Measurements from ENCODE around the gene CASP12. TPM values are rescaled to one million over a fixed set of nuclear protein-coding genes. Genes with fewer than 3 reads are reported as not detected.

CASP12 gene
- total and polyA plus RNA-seq, 8 donors = 0.16 to 0.66 (median 0.23) TPM; not detected in 3

DNA sequence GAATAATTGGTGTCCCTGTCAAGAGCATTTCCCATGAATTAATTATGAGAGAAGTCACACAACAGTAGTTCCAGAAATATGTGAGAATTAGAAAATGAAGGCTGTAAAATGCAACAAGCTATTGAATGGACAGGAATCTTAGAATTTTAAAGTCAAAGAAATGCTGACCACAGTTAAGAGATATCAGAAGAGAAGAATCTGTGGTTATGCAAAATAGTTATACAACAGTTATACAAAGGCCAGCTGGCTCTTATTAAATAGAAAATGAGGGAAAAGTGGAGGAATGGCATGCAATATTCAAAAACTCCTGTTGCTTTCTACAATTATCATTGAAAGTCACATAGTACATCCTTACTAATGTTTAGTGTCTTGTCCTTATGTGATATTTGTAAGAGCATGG, 27.4 kb downstream of the CASP12 start:
- TF ChIP-seq, protein P1, sequence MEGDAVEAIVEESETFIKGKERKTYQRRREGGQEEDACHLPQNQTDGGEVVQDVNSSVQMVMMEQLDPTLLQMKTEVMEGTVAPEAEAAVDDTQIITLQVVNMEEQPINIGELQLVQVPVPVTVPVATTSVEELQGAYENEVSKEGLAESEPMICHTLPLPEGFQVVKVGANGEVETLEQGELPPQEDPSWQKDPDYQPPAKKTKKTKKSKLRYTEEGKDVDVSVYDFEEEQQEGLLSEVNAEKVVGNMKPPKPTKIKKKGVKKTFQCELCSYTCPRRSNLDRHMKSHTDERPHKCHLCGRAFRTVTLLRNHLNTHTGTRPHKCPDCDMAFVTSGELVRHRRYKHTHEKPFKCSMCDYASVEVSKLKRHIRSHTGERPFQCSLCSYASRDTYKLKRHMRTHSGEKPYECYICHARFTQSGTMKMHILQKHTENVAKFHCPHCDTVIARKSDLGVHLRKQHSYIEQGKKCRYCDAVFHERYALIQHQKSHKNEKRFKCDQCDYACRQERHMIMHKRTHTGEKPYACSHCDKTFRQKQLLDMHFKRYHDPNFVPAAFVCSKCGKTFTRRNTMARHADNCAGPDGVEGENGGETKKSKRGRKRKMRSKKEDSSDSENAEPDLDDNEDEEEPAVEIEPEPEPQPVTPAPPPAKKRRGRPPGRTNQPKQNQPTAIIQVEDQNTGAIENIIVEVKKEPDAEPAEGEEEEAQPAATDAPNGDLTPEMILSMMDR (IDR thresholded peaks at IDR 0.05) = no peak
- ATAC-seq = no peak
- no peak overlapping the region for H3K27ac ChIP-seq
- no peak overlapping the region for H3K4me3 ChIP-seq
- no peaks in the 10 kb centered on the region for H3K27me3 ChIP-seq
- intact Hi-C loops (cut with DNase I) = no loop called here
- H3K4me1 ChIP-seq = no peaks in the 10 kb centered on the region
- DNase-seq = no peak
- H3K36me3 ChIP-seq = no peaks in the 10 kb centered on the region
- FAIRE-seq = no peak
- H3K9me3 ChIP-seq = no peaks in the 10 kb centered on the region

DNA sequence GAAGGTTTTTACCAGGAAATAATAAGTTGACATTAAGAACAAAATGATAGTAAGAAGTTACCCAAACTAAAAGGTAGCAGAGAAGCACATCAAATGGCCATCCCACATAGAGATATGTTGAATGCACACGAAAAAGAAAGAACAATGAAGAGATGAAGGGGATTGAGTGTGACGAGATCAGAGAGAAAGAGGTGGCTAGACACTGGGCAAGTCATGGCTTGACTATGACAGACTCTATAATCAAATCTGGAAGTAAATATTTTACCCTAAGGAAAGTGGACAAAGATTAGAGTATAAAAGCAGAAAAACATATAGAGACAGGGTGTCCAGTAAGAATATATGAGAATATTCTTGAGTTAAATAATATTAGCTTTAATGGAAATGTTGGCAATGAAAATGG, 31.4 kb downstream of the CASP12 start:
- intact Hi-C loops (cut with DNase I) = no loop called here
- no peak for FAIRE-seq
- 44 to 56% methylated on average over 2 of the region's 2 CpGs for WGBS, 2 donors

DNA sequence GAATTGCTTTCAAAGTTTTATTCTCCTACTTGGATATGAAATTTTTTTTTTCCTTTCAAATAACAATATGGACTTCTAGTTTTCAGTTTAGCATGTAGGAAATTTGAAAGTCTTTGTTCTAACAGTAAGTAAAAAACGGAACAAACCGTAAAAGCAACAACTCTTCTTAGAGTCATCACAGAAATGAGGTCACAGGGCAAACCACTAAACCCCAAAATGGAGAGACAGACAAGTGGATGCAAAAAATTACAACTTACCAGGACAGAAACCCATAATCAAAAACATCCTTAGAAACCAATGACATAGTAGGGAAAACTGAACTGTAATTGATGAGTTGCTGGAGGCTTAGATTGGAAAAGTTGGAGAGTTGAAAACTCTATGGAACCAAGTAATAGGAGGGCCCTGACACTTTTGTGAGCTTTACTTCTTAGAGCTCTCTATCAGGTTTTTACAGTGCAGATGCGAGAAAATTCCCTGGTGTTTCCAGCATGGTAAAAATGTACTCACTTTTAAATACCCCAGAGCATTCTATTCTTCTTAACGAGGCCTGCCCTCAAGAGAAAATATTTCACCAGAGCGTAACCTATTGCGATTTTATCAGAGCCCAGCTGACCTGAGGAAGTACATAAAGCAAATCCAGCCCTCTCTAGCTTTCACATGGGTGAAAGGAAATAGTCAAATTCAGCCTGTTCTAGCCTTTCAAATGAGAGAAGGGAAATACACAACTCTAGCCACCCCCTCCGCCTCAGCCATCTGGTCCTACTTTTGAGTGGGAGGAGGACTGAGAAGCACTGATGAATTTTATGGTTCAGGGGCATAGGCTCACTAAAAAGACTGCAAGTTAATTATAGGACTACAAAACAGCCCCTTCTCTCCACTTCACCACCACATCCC, 39.1 kb downstream of the CASP12 start:
- no peaks in the 10 kb centered on the region for H3K4me1 ChIP-seq
- no peak for DNase-seq
- no peak for ATAC-seq
- no peak overlapping the region for H3K27ac ChIP-seq
- FAIRE-seq = no peak
- H3K4me3 ChIP-seq = no peak overlapping the region
- H3K9me3 ChIP-seq = no peaks in the 10 kb centered on the region
- no peaks in the 10 kb centered on the region for H3K27me3 ChIP-seq
- intact Hi-C loops (cut with DNase I) = no loop called here
- TF ChIP-seq, protein P1 (IDR thresholded peaks at IDR 0.05) = no peak
- H3K36me3 ChIP-seq = no peaks in the 10 kb centered on the region
- WGBS, 2 donors = 70 to 76% methylated on average over 7 of the region's 7 CpGs

More for the DNA sequence above, 31.4 kb downstream of the CASP12 start:
- Histone ChIP-seq H3K27me3 (no peaks in the 10 kb centered on the region), H3K4me1 (no peaks in the 10 kb centered on the region), H3K27ac (no peak overlapping the region), H3K4me3 (no peak overlapping the region), H3K9me3 (no peaks in the 10 kb centered on the region), H3K36me3 (no peaks in the 10 kb centered on the region)
- TF ChIP-seq, protein P1 (IDR thresholded peaks at IDR 0.05) = no peak
- DNase-seq (no peak), ATAC-seq (no peak)

DNA sequence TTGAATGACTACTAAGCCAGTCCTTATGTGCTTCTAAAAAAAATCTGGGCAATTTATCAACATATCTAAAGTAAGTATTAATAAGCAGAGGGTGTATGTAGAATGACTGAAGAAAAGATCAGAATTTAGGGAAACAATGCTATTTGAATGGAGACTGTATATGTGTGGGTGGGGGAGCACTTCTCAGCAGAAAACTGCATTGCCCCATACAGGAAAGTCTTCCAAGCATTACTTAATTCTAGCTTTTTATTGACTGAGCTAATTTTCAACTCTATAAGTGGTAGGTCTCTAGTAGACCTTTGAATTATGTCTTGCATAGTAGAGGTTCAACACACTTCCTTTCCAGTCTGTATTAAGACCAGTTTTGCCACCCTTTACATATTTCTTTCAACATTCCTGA, 41.7 kb downstream of the CASP12 start:
- Histone ChIP-seq H3K36me3 (no peaks in the 10 kb centered on the region), H3K4me1 (no peaks in the 10 kb centered on the region), H3K27me3 (no peaks in the 10 kb centered on the region), H3K4me3 (no peak overlapping the region), H3K9me3 (no peaks in the 10 kb centered on the region), H3K27ac (no peak overlapping the region)
- TF ChIP-seq, protein P1 (IDR thresholded peaks at IDR 0.05) = no peak
- DNase-seq = no peak
- intact Hi-C loops (cut with DNase I) = no loop called here
- no peak for FAIRE-seq
- no peak for ATAC-seq

DNA sequence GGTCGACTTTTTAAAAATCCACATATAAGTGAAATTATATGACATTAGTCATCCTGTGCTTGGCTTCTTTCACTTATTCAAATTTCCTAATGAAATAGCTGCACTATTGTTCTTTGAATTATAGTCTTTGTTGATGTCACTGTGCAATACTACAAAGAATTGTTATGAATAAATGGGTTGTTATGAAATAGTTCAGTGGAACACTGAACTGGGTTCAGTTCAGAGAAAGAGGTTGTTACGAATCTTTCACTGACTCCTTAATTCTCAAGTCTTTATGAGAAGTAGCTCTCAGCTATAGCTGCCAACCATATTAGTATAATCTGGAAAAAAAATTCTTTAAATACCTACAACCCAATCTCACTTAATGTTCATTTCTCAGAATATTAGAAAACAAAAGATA, 42.3 kb downstream of the CASP12 start:
- H3K27ac ChIP-seq = no peak overlapping the region
- H3K36me3 ChIP-seq = no peaks in the 10 kb centered on the region
- no peaks in the 10 kb centered on the region for H3K9me3 ChIP-seq
- no peak for FAIRE-seq
- H3K4me1 ChIP-seq = no peaks in the 10 kb centered on the region
- intact Hi-C loops (cut with DNase I) = no loop called here
- TF ChIP-seq, protein P1 (IDR thresholded peaks at IDR 0.05) = no peak
- ATAC-seq = no peak
- no peak overlapping the region for H3K4me3 ChIP-seq
- DNase-seq = no peak
- WGBS, 2 donors = 56 to 60% methylated on average over 2 of the region's 2 CpGs
- no peaks in the 10 kb centered on the region for H3K27me3 ChIP-seq
